Lower leg skin (tissue), 3 donors: ENCODE results near the gene GIGYF1.

Source experiments
- CTCF ChIP-seq, 3 donors: fragments of 450-650 bp; IDR thresholded peaks; one replicate each; pipeline ENCODE4 v1.5.1; 2016; ENCODE audit warnings: antibody characterized with exemption in 3 of 3, mild to moderate bottlenecking in 3 of 3, moderate library complexity in 2 of 3
- POLR2A ChIP-seq, 2 donors: fragments of 450-650 bp; IDR thresholded peaks; one replicate each; pipeline ENCODE4 v1.6.1; 2016 to 2017; ENCODE audit warnings: antibody characterized with exemption in 2 of 2, mild to moderate bottlenecking in 1 of 2, moderate library complexity in 1 of 2

GRCh38 chr7:100708395-100708794, 14.3 kb upstream of the GIGYF1 start:
- TF ChIP-seq CTCF (IDR thresholded peaks at IDR 0.05) (no peak), POLR2A (IDR thresholded peaks at IDR 0.05) (no peak)
